UCSD-AML1 (cell line): ENCODE data around the gene ASPSCR1.
A peak's percentile ranks its signal among the peaks of the same experiment; 100 is the strongest.

Source experiments
- DNase-seq: peaks from one replicate; lab custom pipeline; 2025; ENCODE audit not compliant: unreplicated experiment; lab: John Stamatoyannopoulos, UW

The ASPSCR1 gene

GRCh38 chr17:82023447-82024241 is 46.2 kb downstream of the ASPSCR1 start:
- peak; percentile 46 for DNase-seq

GRCh38 chr17:82024859-82025258 is 47.4 kb downstream of the ASPSCR1 start:
- no peak for DNase-seq

- no peak for DNase-seq
These were observed 48.1 kb downstream of the ASPSCR1 start for GRCh38 chr17:82025401-82026107.

GRCh38 chr17:82028246-82028645 is 50.8 kb downstream of the ASPSCR1 start:
- DNase-seq, result no peak

- no peak for DNase-seq
These were observed 51.5 kb downstream of the ASPSCR1 start for GRCh38 chr17:82028966-82029365.

- DNase-seq, result no peak
These were observed 52.0 kb downstream of the ASPSCR1 start for GRCh38 chr17:82029391-82029790.

- DNase-seq, result no peak
These were observed 52.6 kb downstream of the ASPSCR1 start for GRCh38 chr17:82029990-82030469.

- DNase-seq, result peak; percentile 84
These were observed 53.3 kb downstream of the ASPSCR1 start for GRCh38 chr17:82030470-82031302.

GRCh38 chr17:82031303-82031884 is 54.0 kb downstream of the ASPSCR1 start, which contains the start of gene RAC3:
TSS of gene RAC3 (plus strand) at chr17:82031678. CDS start at chr17:82031762, 84 bp downstream.
- peak; percentile 52 for DNase-seq

- DNase-seq, result no peak
These were observed 54.6 kb downstream of the ASPSCR1 start for GRCh38 chr17:82031885-82032627.

GRCh38 chr17:82033359-82034085 is 56.1 kb downstream of the ASPSCR1 start:
- no peak for DNase-seq

- no peak for DNase-seq
These were observed 57.1 kb downstream of the ASPSCR1 start for GRCh38 chr17:82034371-82035011.

GRCh38 chr17:82035488-82035887 is 58.1 kb downstream of the ASPSCR1 start:
- no peak for DNase-seq

GRCh38 chr17:82035956-82036633 is 58.7 kb downstream of the ASPSCR1 start:
- no peak for DNase-seq

- DNase-seq, result no peak
These were observed 59.2 kb downstream of the ASPSCR1 start for GRCh38 chr17:82036634-82037091.

- DNase-seq, result peak; percentile 97
These were observed 59.9 kb downstream of the ASPSCR1 start, which contains the start of gene DCXR for GRCh38 chr17:82037092-82037888. TSS of gene DCXR (minus strand) at chr17:82037697. CDS start at chr17:82037682, 15 bp downstream.

GRCh38 chr17:82037889-82038195 is 60.4 kb downstream of the ASPSCR1 start:
- no peak for DNase-seq
